ENCODE data around the gene C1orf198. TPM values are rescaled to one million over a fixed set of nuclear protein-coding genes. Genes with fewer than 3 reads are reported as not detected.

C1orf198 gene
- total RNA-seq, 1 experiment from 2014 or later = 22.9 TPM

DNA sequence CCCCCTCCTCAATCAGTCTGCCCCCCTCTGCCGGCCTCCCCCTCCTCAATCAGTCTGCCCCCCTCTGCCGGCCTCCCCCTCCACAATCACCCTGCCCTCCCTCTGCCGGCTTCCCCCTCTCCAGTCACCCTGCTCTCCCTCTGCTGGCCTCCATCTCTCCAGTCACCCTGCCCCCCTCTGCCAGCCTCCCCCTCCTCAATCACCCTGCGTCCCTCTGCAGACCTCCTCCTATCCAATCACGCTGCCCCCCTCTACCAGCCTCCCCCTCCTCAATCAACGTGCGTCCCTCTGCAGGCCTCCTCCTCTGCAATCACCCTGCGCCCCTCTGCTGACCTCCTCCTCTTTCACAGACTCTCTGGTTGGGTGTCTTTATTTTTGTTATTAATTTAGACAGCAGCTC lies 11.5 kb upstream of the C1orf198 start:
- no peak overlapping the region for H3K4me2 ChIP-seq (ENCODE audit: low read length)
- POLR2A ChIA-PET = no interaction called here
- peaks cover 5% of the 10 kb centered on the region; the same call in 1 of the 2 replicates for H3K27me3 ChIP-seq (ENCODE audit: insufficient read depth, low read length)
- H4K20me1 ChIP-seq (ENCODE audit: insufficient read depth) = no peaks in the 10 kb centered on the region
- H3K4me1 ChIP-seq (ENCODE audit: control insufficient read depth in 1 of 2, insufficient read depth in 2 of 2, low read length in 2 of 2) = peaks cover 7 to 22% of the 10 kb centered on the region in 2 experiments; a peak in 3 of 4 replicates
- no peaks in the 10 kb centered on the region for H3K9me2 ChIP-seq (ENCODE audit: insufficient read depth)
- DNase-seq (ENCODE audit: low read depth, low spot score) = no peak
- TF ChIP-seq POLR2AphosphoS5 (IDR thresholded peaks at IDR 0.05; ENCODE audit: low read depth, low read length) (no peak), EGR1 (IDR thresholded peaks at IDR 0.05; ENCODE audit: low read depth) (no peak), TCF7L2 (IDR thresholded peaks at IDR 0.05; ENCODE audit: borderline replicate concordance, extremely low read depth, insufficient read depth, insufficient read length) (no peak), ELF1 (IDR thresholded peaks at IDR 0.05; ENCODE audit: borderline replicate concordance, low read depth) (no peak), SIN3A (IDR thresholded peaks at IDR 0.05; ENCODE audit: low read depth) (no peak), CEBPB (IDR thresholded peaks at IDR 0.05; ENCODE audit: low read depth) (no peak), ZFX (IDR thresholded peaks at IDR 0.05) (no peak), POLR2A (IDR thresholded peaks at IDR 0.05; ENCODE audit: borderline replicate concordance, extremely low read depth, insufficient read depth, insufficient read length) (no peak), RAD21 (IDR thresholded peaks at IDR 0.05; ENCODE audit: low read depth) (no peak), JUND (IDR thresholded peaks at IDR 0.05) (no peak), SP1 (IDR thresholded peaks at IDR 0.05; ENCODE audit: low read depth) (no peak), EZH2phosphoT487 (IDR thresholded peaks at IDR 0.05; ENCODE audit: borderline replicate concordance) (no peak), YY1 (IDR thresholded peaks at IDR 0.05; ENCODE audit: extremely low read depth, insufficient replicate concordance, low read depth, low read length) (no peak)
- TF ChIP-seq, protein P1, sequence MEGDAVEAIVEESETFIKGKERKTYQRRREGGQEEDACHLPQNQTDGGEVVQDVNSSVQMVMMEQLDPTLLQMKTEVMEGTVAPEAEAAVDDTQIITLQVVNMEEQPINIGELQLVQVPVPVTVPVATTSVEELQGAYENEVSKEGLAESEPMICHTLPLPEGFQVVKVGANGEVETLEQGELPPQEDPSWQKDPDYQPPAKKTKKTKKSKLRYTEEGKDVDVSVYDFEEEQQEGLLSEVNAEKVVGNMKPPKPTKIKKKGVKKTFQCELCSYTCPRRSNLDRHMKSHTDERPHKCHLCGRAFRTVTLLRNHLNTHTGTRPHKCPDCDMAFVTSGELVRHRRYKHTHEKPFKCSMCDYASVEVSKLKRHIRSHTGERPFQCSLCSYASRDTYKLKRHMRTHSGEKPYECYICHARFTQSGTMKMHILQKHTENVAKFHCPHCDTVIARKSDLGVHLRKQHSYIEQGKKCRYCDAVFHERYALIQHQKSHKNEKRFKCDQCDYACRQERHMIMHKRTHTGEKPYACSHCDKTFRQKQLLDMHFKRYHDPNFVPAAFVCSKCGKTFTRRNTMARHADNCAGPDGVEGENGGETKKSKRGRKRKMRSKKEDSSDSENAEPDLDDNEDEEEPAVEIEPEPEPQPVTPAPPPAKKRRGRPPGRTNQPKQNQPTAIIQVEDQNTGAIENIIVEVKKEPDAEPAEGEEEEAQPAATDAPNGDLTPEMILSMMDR (IDR thresholded peaks at IDR 0.05 in 2 of 3, conservative IDR thresholded peaks at IDR 0.05 in 1 of 3; ENCODE audit: borderline replicate concordance in 1 of 3, insufficient read depth in 1 of 3, low read depth in 2 of 3, low read length in 2 of 3) = no peak
- TF ChIP-seq, protein P2, sequence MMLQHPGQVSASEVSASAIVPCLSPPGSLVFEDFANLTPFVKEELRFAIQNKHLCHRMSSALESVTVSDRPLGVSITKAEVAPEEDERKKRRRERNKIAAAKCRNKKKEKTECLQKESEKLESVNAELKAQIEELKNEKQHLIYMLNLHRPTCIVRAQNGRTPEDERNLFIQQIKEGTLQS (IDR thresholded peaks at IDR 0.05) = no peak
- TF ChIP-seq, protein P3, sequence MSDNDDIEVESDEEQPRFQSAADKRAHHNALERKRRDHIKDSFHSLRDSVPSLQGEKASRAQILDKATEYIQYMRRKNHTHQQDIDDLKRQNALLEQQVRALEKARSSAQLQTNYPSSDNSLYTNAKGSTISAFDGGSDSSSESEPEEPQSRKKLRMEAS (IDR thresholded peaks at IDR 0.05) = no peak
- TF ChIP-seq, protein P4, sequence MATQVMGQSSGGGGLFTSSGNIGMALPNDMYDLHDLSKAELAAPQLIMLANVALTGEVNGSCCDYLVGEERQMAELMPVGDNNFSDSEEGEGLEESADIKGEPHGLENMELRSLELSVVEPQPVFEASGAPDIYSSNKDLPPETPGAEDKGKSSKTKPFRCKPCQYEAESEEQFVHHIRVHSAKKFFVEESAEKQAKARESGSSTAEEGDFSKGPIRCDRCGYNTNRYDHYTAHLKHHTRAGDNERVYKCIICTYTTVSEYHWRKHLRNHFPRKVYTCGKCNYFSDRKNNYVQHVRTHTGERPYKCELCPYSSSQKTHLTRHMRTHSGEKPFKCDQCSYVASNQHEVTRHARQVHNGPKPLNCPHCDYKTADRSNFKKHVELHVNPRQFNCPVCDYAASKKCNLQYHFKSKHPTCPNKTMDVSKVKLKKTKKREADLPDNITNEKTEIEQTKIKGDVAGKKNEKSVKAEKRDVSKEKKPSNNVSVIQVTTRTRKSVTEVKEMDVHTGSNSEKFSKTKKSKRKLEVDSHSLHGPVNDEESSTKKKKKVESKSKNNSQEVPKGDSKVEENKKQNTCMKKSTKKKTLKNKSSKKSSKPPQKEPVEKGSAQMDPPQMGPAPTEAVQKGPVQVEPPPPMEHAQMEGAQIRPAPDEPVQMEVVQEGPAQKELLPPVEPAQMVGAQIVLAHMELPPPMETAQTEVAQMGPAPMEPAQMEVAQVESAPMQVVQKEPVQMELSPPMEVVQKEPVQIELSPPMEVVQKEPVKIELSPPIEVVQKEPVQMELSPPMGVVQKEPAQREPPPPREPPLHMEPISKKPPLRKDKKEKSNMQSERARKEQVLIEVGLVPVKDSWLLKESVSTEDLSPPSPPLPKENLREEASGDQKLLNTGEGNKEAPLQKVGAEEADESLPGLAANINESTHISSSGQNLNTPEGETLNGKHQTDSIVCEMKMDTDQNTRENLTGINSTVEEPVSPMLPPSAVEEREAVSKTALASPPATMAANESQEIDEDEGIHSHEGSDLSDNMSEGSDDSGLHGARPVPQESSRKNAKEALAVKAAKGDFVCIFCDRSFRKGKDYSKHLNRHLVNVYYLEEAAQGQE (IDR thresholded peaks at IDR 0.05; ENCODE audit: low read depth) = no peak
- TF ChIP-seq, protein P5, sequence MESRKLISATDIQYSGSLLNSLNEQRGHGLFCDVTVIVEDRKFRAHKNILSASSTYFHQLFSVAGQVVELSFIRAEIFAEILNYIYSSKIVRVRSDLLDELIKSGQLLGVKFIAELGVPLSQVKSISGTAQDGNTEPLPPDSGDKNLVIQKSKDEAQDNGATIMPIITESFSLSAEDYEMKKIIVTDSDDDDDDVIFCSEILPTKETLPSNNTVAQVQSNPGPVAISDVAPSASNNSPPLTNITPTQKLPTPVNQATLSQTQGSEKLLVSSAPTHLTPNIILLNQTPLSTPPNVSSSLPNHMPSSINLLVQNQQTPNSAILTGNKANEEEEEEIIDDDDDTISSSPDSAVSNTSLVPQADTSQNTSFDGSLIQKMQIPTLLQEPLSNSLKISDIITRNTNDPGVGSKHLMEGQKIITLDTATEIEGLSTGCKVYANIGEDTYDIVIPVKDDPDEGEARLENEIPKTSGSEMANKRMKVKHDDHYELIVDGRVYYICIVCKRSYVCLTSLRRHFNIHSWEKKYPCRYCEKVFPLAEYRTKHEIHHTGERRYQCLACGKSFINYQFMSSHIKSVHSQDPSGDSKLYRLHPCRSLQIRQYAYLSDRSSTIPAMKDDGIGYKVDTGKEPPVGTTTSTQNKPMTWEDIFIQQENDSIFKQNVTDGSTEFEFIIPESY (IDR thresholded peaks at IDR 0.05; ENCODE audit: extremely low read depth, insufficient replicate concordance, low read length) = no peak
- no peak overlapping the region for H2AFZ ChIP-seq (ENCODE audit: low read depth, low read length, poor library complexity, severe bottlenecking)
- no peak for ATAC-seq
- H3K79me2 ChIP-seq (ENCODE audit: insufficient read depth, low read length) = no peaks in the 10 kb centered on the region
- H3K4me3 ChIP-seq (replicated peaks in 1 of 2; ENCODE audit: low read depth in 1 of 2, low read length in 2 of 2) = no peak overlapping the region
- H3K9ac ChIP-seq (ENCODE audit: low read length) = no peak overlapping the region
- H3K9me3 ChIP-seq (ENCODE audit: control insufficient read depth in 1 of 2, insufficient read depth in 1 of 2, low read depth in 1 of 2, low read length in 2 of 2) = peaks cover 0 to 4% of the 10 kb centered on the region in 2 experiments; a peak in 1 of 4 replicates
- H3K27ac ChIP-seq (ENCODE audit: low read depth, low read length) = no peak overlapping the region
- BruUV-seq (replicated peaks) = no TSS peak
- RAD21 ChIA-PET (ENCODE audit: low non-redundant PET in 1 of 2, low total read pairs in 2 of 2, uncharacterized antibody in 2 of 2, unreplicated experiment in 2 of 2) = no interaction called here
- intact Hi-C loops (cut with micrococcal nuclease) = no loop called here
- H3K36me3 ChIP-seq (ENCODE audit: control insufficient read depth in 1 of 2, insufficient read depth in 2 of 2, low read length in 2 of 2) = no peaks in the 10 kb centered on the region
- CTCF ChIA-PET = no interaction called here

Measured in HCT116 (cell line).